HL-60 (cell line): ENCODE results near the gene EFNA2.

Experiments
- DNase-seq, 2 experiments: peaks; one replicate each; pipeline ENCODE4 v3.0.0-alpha.2; 2010 to 2020; ENCODE audit warnings: low read depth in 1 of 2, low spot score in 1 of 2
- H3K27ac ChIP-seq: fragments of 250-450 bp; sonication (Bioruptor Pico); replicated peaks from 2 replicates; pipeline ENCODE4 v1.5.1; 2020; ENCODE audit warnings: mild to moderate bottlenecking, moderate library complexity
- H3K27me3 ChIP-seq: fragments of 250-450 bp; sonication (Bioruptor Pico); 2 replicates; pipeline ENCODE4 v1.5.1; 2021; ENCODE audit warnings: mild to moderate bottlenecking, moderate library complexity; ENCODE audit not compliant: insufficient read depth, poor library complexity, severe bottlenecking
- H3K4me3 ChIP-seq: replicated peaks from 2 replicates; pipeline ENCODE4 v1.5.1; 2011; ENCODE audit warnings: mild to moderate bottlenecking, control low read depth, low read length; ENCODE audit not compliant: insufficient read depth
- CTCF ChIP-seq: IDR thresholded peaks from one replicate; pipeline ENCODE4 v1.5.1; 2011; ENCODE audit warnings: low read length, control low read depth, inconsistent platforms; ENCODE audit not compliant: insufficient read depth
- GABPA ChIP-seq: IDR thresholded peaks from 2 replicates; pipeline ENCODE4 v1.6.1; 2012; ENCODE audit warnings: low read depth
- POLR2AphosphoS5 ChIP-seq: IDR thresholded peaks from 2 replicates; pipeline ENCODE4 v1.6.1; 2012; ENCODE audit warnings: low read depth
- REST ChIP-seq: IDR thresholded peaks from 2 replicates; pipeline ENCODE4 v1.6.1; 2012; ENCODE audit warnings: low read depth; ENCODE audit not compliant: insufficient replicate concordance
- SPI1 ChIP-seq: IDR thresholded peaks from 2 replicates; pipeline ENCODE4 v1.6.1; 2012; ENCODE audit warnings: low read depth, mild to moderate bottlenecking, borderline replicate concordance

The EFNA2 gene

GRCh38 chr19:1239796-1240737 is 45.6 kb upstream of the EFNA2 start:
- peaks cover 21% of the 10 kb centered on the region for H3K27me3 ChIP-seq
- H3K27ac ChIP-seq = no peak overlapping the region
- TF ChIP-seq SPI1 (no peak), GABPA (no peak), POLR2AphosphoS5 (no peak), REST (no peak), CTCF (peak; percentile 66)
- peak; percentile 80 to 84 for DNase-seq
- peak overlapping the region; percentile 29 for H3K4me3 ChIP-seq

- H3K4me3 ChIP-seq = no peak overlapping the region; the same call in 1 of the 2 replicates
- H3K27me3 ChIP-seq = peaks cover 15% of the 10 kb centered on the region
- DNase-seq = no peak
- no peak for TF ChIP-seq REST
- H3K27ac ChIP-seq = no peak overlapping the region
These were observed 44.7 kb upstream of the EFNA2 start for GRCh38 chr19:1240925-1241324.

- H3K27ac ChIP-seq = peak within 1 kb of the TSS; percentile 61
- H3K4me3 ChIP-seq = peak within 1 kb of the TSS; percentile 86
- peak; percentile 89 to 95 for DNase-seq
- H3K27me3 ChIP-seq = peaks cover 9% of the 10 kb centered on the region
- no peak for TF ChIP-seq REST
- no peak for TF ChIP-seq SPI1
- peak; percentile 42; the same call in 1 of the 2 replicates for TF ChIP-seq POLR2AphosphoS5
These were observed 44.1 kb upstream of the EFNA2 start, which contains the start of gene ATP5F1D for GRCh38 chr19:1241417-1242095. Gene ATP5F1D (plus strand): TSS chr19:1241751. CDS start chr19:1241851, 100 bp downstream.
